Measurements from ENCODE around the gene RAB5IF. TPM values are rescaled to one million over a fixed set of nuclear protein-coding genes. Genes with fewer than 3 reads are reported as not detected.

RAB5IF gene
- total and polyA plus RNA-seq, 2 of the 4 experiments (the other 2 are of a cell fraction): 74.0 to 93.1 TPM

DNA sequence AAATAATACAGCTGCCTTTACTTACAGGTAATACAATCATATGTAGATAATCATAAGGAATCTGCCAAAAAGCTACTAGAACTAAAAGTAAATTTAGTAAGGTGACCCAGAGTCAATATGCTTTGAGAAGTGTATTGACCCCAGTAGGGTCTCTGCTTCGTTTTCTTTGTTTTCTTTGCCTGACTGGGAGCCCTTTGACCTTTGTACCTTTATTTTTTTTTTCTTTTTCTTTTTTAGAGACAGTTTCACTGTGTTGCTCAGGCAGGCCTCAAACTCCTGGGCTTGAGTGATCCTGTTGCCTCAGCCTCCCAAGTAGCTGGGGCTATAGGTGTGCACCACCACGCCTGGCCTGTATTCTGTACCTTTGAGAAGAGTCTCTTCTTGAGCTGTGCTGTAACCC is 17.9 kb downstream of the RAB5IF start:
- CTCF ChIA-PET: interaction anchor here (0.5 to 1.4 kb wide), 2 partner anchors 35 to 131 kb away, joined by 3 to 7 read pairs; no protein-coding TSS in a partner anchor
- Histone ChIP-seq H3K9ac (ENCODE audit: low read depth, low read length) (no peak overlapping the region), H3K4ac (ENCODE audit: low read depth, low read length) (no peak overlapping the region), H4K5ac (ENCODE audit: low read depth, low read length) (no peak overlapping the region), H2AK5ac (ENCODE audit: low read depth, low read length) (no peak overlapping the region), H4K91ac (ENCODE audit: insufficient read depth, low read depth, low read length) (no peak overlapping the region), H3K27me3 (ENCODE audit: control insufficient read depth, insufficient read depth, low read length) (no peaks in the 10 kb centered on the region), H3K56ac (ENCODE audit: extremely low read depth, insufficient read depth, low read length) (no peak overlapping the region), H3K18ac (ENCODE audit: low read depth, low read length) (no peak overlapping the region), H3K36me3 (ENCODE audit: control insufficient read depth, insufficient read depth, low read length) (no peaks in the 10 kb centered on the region), H2BK120ac (ENCODE audit: low read depth, low read length) (no peak overlapping the region), H3K27ac (ENCODE audit: insufficient read depth, low read length) (no peak overlapping the region), H2BK20ac (ENCODE audit: low read depth, low read length) (no peak overlapping the region), H2BK5ac (ENCODE audit: low read depth, low read length, poor library complexity, severe bottlenecking) (no peak overlapping the region), H3K14ac (replicated peaks; ENCODE audit: low read depth, low read length) (no peak overlapping the region), H3K79me1 (ENCODE audit: low read depth in 1 of 2, low read length in 2 of 2) (no peaks in the 10 kb centered on the region), H3K4me3 (ENCODE audit: insufficient read depth, low read depth, low read length) (no peak overlapping the region), H4K20me1 (ENCODE audit: insufficient read depth, low read length) (no peaks in the 10 kb centered on the region), H2BK15ac (ENCODE audit: low read depth, low read length) (no peak overlapping the region), H3K9me1 (ENCODE audit: insufficient read depth, low read length) (no peaks in the 10 kb centered on the region), H2AFZ (replicated peaks; ENCODE audit: low read length, poor library complexity) (no peak overlapping the region), H3K23ac (ENCODE audit: low read depth, low read length) (no peak overlapping the region), H4K8ac (ENCODE audit: low read depth in 2 of 2, low read length in 2 of 2) (no peak overlapping the region), H3K9me3 (ENCODE audit: control insufficient read depth, insufficient read depth, low read length) (no peaks in the 10 kb centered on the region), H3K4me2 (ENCODE audit: low read depth, low read length) (no peak overlapping the region), H3K4me1 (ENCODE audit: control insufficient read depth, insufficient read depth, low read length) (no peaks in the 10 kb centered on the region; the same call in 1 of the 2 replicates), H2AK9ac (replicated peaks; ENCODE audit: low read depth, low read length, poor library complexity) (no peak overlapping the region)
- intact Hi-C loops (cut with micrococcal nuclease) (no loop called here), dilution Hi-C loops (cut with HindIII; ENCODE audit: low sequenced_read_pairs, unreplicated experiment) (no loop called here), in situ Hi-C loops (cut with MboI; ENCODE audit: low sequenced_read_pairs) (no loop called here)
- ATAC-seq (ENCODE audit: low read depth) (no peak), DNase-seq (no peak)
- TF ChIP-seq BHLHE40 (IDR thresholded peaks at IDR 0.05; ENCODE audit: low read depth, low read length): no peak
- no peak for TF ChIP-seq RCOR1 (IDR thresholded peaks at IDR 0.05; ENCODE audit: insufficient replicate concordance, low read length)
- no peak for TF ChIP-seq MXI1 (IDR thresholded peaks at IDR 0.05; ENCODE audit: borderline replicate concordance, low read depth, low read length)
- TF ChIP-seq, protein P1, sequence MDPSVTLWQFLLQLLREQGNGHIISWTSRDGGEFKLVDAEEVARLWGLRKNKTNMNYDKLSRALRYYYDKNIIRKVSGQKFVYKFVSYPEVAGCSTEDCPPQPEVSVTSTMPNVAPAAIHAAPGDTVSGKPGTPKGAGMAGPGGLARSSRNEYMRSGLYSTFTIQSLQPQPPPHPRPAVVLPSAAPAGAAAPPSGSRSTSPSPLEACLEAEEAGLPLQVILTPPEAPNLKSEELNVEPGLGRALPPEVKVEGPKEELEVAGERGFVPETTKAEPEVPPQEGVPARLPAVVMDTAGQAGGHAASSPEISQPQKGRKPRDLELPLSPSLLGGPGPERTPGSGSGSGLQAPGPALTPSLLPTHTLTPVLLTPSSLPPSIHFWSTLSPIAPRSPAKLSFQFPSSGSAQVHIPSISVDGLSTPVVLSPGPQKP (IDR thresholded peaks at IDR 0.05; ENCODE audit: borderline replicate concordance, low read depth, low read length): no peak
- no peak for TF ChIP-seq CEBPB (IDR thresholded peaks at IDR 0.05; ENCODE audit: low read depth, low read length)
- TF ChIP-seq MAFK (IDR thresholded peaks at IDR 0.05; ENCODE audit: low read depth, low read length): no peak
- TF ChIP-seq, protein P2, sequence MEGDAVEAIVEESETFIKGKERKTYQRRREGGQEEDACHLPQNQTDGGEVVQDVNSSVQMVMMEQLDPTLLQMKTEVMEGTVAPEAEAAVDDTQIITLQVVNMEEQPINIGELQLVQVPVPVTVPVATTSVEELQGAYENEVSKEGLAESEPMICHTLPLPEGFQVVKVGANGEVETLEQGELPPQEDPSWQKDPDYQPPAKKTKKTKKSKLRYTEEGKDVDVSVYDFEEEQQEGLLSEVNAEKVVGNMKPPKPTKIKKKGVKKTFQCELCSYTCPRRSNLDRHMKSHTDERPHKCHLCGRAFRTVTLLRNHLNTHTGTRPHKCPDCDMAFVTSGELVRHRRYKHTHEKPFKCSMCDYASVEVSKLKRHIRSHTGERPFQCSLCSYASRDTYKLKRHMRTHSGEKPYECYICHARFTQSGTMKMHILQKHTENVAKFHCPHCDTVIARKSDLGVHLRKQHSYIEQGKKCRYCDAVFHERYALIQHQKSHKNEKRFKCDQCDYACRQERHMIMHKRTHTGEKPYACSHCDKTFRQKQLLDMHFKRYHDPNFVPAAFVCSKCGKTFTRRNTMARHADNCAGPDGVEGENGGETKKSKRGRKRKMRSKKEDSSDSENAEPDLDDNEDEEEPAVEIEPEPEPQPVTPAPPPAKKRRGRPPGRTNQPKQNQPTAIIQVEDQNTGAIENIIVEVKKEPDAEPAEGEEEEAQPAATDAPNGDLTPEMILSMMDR (conservative IDR thresholded peaks at IDR 0.05; ENCODE audit: low read depth, low read length): no peak
- no peak for TF ChIP-seq POLR2A (IDR thresholded peaks at IDR 0.05; ENCODE audit: low read depth, low read length)
- no peak for TF ChIP-seq MAZ (IDR thresholded peaks at IDR 0.05; ENCODE audit: borderline replicate concordance, low read depth, low read length)
- TF ChIP-seq CHD1 (IDR thresholded peaks at IDR 0.05; ENCODE audit: low read depth, low read length): no peak
- TF ChIP-seq RAD21 (IDR thresholded peaks at IDR 0.05; ENCODE audit: low read length): no peak
- no peak for TF ChIP-seq RFX5 (IDR thresholded peaks at IDR 0.05; ENCODE audit: low read depth, low read length)
- TF ChIP-seq FOS (IDR thresholded peaks at IDR 0.05; ENCODE audit: low read depth, low read length): no peak
- POLR2A ChIA-PET (ENCODE audit: unreplicated experiment): no interaction called here
- no TSS peak for BruUV-seq (replicated peaks)
- WGBS, 2 experiments (ENCODE audit: extremely low coverage in 2 of 2, insufficient read length in 1 of 2): 79% methylated on average over 2 of the region's 2 CpGs; no CpG with 5 or more reads in 1 of the 2 experiments
